GM20000 (cell line): ENCODE data around the gene ZC3H10.

Experiments used
- DNase-seq: peaks from one replicate; pipeline ENCODE4 v3.0.0; 2012; ENCODE audit warnings: low spot score
- CTCF ChIP-seq: IDR thresholded peaks from 2 replicates; pipeline ENCODE4 v1.5.1; 2012; ENCODE audit warnings: mild to moderate bottlenecking, control low read depth; ENCODE audit errors: extremely low read depth, missing control alignments

The ZC3H10 gene

DNA sequence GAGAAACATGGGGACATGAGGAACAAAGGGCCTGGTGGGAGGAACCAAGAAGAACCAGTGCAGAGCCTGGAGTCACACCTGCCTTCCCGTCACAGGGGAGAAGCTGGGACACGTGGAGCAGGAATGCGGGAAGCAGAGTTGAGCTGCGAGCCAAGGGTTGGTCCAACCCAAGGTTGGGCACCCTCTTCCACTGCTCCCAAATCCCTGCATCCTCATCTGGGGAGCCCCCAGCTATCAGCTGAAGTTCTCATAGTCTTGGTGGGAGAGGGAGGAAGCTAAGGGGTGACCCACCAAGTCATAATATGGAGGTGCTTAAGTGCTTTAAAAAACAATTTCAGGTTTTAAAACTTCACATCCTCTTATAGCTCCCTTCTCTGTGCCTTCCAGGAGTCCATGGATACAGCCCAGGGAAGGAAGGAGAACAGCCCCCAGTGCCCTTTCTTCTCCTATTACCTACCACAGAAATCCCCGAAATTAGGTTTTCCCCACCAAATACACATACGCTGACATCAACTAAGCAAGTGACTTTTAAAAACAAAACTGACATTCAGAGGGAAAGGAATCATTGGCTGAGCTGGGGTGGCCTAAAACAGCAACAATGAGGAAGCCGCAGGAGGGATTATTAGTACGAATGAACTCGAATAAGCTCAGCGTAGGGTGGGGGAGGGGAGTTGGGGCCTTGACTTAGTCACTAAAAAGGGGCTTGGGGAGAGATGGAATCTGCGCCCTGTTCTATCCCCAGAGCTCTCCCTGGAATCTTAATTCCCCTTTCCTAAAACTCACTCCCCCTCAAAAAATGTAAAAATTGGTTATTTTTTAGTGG lies 44.6 kb downstream of the ZC3H10 start:
- DNase-seq = no peak
- TF ChIP-seq CTCF = no peak

DNA sequence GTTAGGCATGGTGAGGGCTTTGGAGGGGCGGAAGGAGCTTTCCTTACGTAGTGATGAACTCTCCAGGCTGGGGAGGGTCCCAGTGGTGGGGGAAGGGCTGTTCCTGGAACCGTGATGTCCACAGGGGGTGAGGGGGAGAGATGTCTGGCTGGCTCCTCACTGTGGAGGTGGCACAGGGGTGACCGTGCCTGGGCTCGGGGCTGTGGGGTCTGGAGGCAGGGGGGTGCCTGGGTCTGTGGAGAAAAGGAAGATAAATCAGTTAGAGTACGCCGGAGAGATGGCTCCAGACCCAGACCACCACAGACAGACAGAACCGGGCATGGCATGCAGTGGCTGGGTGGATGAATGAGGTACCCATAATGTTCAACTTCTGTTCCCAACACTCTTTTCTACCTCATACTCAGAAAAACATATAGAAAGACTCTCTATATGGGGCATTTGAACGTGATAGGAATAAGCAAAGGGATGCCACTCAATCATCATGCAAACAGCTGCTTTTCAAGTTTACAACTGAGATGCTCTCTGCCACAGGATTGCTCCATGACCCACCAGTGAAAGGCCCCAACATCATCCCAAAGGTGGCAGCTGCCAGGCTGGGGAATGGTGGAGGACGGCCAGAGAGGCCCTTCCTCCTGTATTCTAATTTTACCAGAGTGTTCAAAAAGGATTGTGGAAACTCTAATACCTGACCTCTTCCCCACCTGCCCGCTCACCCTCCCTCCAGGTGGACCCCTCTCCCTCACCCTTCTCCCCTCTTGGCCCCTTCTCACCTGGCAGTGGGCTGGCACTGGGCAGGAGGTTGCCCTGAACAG lies 45.7 kb downstream of the ZC3H10 start:
- TF ChIP-seq CTCF = no peak
- DNase-seq = no peak

DNA sequence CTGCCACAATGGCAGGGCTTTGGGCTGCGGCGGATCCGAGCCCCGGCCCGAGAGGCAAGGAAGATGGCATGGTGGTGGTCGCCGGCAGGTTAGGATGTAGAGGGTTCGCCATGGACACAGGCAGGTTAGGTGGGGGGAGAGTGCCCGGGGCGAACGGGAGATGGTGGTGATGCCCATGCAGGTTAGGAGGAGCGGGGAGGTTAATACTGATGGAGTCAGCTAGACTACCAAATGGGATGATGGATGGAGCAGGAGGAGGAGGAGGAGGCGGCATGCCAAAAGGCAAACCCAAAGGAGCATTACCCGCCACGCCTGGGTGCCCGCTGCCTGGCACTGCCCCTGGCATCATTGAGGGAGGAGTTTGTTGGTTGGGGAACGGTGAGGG lies 46.3 kb downstream of the ZC3H10 start:
- DNase-seq = no peak

DNA sequence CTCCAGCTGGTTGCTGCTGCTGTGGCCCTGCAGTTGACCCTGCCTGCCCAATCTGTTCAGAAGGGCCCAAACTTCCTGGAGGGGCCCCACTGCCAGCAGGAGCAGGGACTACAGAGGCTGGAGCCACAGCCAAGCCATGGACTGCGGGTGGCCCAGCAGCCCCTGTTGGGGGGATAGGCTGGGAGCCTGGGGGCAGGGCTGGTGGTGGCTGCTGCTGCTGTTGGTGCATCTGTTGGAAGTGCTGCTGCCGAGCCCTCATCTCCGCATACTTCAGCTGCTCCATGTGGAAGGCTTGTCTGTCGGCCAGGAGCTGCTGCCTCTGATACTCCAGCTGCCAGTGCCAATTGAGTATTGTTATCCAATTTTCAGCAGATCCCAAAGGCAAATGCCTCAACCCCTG lies 47.3 kb downstream of the ZC3H10 start:
- no peak for DNase-seq
- no peak for TF ChIP-seq CTCF

More for the DNA sequence above, 46.3 kb downstream of the ZC3H10 start:
- TF ChIP-seq CTCF = no peak

- TF ChIP-seq CTCF = no peak
- no peak for DNase-seq
Observed at GRCh38 chr12:56169229-56169759, 51.2 kb downstream of the ZC3H10 start.

- no peak for DNase-seq
- TF ChIP-seq CTCF = no peak
Observed at GRCh38 chr12:56172839-56173238, 54.8 kb downstream of the ZC3H10 start.
